ENCODE results near the gene RSL1D1.

Gene RSL1D1

DNA sequence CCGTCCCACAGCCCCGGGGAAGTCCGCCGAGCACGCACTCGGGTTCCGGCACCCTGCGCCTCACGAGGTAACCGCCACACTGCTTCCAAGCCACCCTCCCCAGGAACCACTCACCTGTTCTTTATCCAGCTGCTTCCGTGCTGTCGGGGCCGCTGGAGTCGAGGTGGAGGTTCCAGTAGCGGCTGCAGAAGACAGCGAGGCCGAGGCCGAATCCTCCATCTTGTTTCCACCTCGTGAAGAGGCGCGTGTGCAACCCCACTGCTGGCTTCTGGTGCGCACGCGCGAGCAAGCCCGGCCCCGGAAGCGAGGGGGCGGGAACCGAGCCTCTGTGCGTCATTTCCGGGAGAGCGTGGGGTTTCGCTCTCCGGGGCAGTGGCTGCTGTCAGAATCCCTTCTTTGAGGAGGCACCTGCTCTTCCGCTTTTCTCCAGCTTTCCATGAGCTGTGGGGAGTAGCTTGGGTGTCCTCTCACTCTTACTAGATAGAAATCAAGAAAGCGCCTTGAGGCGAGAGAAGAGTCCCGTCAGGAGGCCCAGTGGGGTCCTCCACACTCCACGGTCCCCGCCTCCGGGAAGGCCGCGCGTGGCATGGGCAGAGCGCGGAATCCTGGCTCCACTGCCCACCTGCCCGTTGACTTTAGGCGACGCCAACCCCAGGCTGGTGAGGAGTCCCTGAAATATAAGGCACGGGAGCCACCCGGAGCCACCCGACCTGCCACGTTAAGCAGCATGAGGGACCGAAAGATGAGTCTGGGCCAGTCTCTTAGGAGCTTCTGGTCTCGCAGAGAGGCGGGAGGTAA lies at the start of gene RSL1D1:
TSS of gene RSL1D1 (minus strand) at position 249 of the 798 bp plus-strand sequence. CDS start at position 219, 30 bp downstream.
- peak; percentile 91 to 93 for DNase-seq

GRCh38 chr16:11901091-11901490 lies 49.7 kb upstream of the RSL1D1 start:
- no peak for DNase-seq

- DNase-seq, result no peak
Measured at GRCh38 chr16:11896486-11897176, 45.3 kb upstream of the RSL1D1 start.

GRCh38 chr16:11893571-11893970 lies 42.2 kb upstream of the RSL1D1 start:
- no peak for DNase-seq

DNA sequence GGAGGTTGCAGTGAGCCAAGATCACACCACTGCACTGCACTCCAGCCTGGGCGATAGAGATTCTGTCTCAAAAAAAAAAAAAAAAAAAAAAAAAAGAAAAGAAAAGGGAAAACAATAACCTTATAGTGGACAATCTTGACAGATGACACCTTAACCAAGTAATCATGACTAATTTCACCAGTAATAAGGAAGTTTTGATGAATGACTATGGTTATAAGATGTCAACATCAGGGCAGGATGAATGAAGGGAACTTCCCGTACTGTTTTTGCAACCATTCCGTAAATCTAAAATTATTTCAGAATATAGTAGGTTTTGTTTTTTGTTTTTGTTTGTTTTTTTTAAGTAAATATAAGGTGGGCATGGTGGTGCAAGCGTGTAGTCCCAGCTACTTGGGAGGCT lies 41.4 kb upstream of the RSL1D1 start:
- DNase-seq, result no peak

- DNase-seq, result no peak
Measured at GRCh38 chr16:11890231-11890965, 39.1 kb upstream of the RSL1D1 start.

GRCh38 chr16:11886881-11887280 lies 35.5 kb upstream of the RSL1D1 start:
- no peak for DNase-seq

DNA sequence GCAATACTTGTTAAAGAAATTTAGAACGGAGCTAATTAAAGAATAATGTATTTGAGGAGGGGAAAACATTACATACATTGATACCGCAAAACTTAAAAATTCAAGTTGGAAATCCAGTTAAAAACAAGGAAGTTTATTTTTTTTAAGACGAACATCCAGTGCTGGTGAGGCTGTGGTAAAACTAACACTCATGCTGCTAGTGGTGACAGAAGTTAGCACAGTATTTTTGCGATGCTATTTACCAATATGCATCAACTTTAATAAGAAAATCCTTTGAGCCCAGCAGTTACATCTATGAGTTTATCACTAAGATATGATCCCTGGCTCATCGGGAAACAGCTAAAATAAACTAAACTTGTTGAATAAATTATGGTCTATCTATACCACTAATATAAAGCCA lies 32.7 kb upstream of the RSL1D1 start:
- no peak for DNase-seq

GRCh38 chr16:11880007-11880406 lies 28.7 kb upstream of the RSL1D1 start:
- no peak for DNase-seq

- DNase-seq, result no peak
Measured at GRCh38 chr16:11877374-11877773, 26.0 kb upstream of the RSL1D1 start.

DNA sequence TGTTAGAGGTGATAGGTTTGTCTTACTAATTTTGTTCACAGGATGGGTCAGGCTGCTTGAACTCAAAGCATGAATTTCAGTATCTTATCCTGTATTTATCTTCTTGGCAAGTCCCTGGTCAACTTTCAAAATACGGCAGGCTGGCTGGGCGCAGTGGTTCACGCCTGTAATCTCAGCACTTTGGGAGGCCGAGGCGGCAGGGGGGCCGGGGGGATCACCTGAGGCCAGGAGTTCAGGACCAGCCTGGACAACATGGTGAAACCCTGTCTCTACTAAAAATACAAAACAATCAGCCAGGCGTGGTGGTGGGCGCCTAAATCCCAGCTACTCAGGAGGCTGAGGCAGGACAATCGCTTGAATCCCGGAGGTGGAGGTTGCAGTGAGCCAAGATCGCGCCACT lies 25.0 kb upstream of the RSL1D1 start:
- DNase-seq, result no peak

DNA sequence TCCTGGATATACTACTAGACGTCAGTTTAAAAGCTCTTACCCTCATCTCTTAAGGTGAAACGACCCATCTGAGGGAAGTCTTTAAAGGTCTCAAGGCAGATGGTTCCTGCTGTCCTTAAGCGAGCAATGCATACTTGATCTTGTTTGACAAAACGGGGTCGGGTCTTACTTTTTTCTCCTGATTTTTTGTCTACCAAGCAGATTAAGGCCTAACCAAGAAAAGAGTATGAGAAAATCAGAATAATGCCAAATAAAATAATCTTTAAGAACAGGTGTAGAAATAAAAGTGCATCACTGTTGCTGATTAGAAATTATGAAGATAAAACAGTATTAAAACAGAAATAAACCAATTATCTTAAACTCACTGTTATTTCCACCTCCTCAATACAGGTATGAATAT lies 24.4 kb upstream of the RSL1D1 start:
- DNase-seq, result no peak

DNA sequence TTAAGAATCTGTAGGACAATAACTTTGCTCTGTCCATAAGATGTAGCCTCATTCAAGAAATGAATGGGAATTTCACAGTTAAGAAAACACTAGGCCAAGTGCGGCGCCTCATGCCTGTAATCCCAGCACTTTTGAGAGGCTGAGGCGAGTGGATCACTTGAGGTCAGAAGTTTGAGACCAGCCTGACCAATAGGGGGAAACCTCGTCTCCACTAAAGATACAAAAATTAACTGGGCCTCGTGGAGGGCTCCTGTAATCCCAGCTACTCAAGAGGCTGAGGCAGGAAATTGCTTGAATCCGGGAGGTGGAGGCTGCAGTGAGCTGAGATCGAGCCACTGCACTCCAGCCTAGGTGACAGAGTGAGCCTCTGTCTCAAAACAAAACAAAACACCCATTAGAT lies 19.9 kb upstream of the RSL1D1 start:
- DNase-seq, result no peak

- no peak for DNase-seq
Measured at GRCh38 chr16:11870399-11870798, 19.1 kb upstream of the RSL1D1 start.

DNA sequence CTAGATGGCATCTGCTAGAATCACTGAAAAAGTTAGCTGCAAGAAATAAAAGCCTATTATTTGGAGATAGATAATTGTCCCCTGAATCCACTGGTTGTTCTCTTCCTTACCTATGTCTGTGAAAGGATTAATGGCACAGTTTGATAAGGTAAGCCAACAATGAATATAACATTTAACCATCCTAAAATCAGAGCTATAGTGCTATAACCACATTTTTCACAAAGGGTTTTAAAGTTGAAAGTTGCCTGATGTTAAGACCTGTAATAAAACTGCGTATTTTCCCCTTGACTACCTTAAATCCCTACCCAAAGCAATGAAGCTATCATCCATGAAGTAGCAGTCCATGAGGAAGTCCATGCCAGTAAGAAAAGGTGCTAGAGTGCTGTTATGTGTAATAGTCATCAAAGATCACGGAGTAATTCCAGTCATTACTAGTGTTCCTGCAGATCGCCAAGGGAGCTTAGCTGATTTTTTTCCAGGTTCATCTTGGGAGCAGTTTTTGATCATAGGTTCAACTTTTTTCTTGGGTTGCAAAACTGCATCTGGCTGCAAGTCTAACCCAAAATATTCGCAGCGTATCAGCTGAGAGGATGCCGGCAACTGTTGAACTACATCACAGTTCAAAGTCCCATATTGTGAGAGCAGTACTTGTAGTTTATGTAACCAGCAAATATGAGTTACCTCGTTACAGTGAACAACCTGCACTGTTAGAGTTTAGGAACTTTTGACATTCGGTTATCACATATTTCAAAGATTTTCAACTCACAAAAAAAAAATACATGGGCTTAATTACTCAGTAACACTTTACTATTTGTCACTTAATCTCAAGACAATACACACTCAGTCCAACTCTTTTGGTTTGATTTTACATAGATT lies 18.2 kb upstream of the RSL1D1 start:
- no peak for DNase-seq

DNA sequence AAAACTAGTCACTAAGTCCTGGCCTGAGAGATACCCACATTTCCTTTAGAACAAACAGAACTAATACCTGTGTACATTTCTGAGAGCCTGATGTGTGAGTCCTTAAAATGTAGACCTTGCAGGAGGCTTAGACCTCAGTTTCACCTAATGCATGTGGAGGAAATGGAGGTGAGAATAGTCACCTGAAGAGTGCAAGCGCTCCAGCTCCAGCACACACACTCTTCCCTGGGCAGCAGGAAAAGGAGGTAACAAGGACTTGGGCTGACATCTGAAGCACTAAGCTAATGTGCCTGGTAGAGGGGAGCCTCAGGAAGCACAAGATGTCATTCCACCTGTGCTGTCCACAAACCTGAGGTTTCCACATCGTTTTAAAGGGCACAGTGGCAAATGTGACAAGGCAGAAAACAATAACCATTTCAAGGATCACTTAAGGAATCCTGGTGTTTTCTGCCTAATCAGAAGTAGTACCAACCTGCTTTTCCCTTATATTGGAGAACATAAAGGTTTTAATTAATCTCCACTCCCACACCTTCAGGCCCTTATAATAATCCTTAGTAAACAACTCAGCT lies 17.2 kb upstream of the RSL1D1 start:
- DNase-seq, result no peak

DNA sequence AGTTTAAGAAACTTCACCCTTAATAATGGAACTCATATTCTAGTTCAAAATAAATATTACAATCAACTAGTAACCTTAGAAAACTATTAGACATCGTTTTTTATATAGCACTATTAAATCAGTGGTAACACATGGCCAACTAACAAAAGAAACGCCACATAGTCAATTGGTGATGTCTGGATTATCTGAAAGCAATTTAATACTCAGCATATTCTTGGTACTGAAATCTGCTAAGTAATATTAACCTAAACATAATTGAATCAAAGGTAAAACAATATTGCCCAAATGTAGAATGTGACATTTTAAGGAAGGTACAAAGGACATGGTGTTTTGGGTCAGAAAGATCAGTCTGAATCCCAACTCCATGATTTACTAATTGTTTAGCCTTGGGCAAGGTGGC lies 11.1 kb upstream of the RSL1D1 start:
- DNase-seq, result no peak

DNA sequence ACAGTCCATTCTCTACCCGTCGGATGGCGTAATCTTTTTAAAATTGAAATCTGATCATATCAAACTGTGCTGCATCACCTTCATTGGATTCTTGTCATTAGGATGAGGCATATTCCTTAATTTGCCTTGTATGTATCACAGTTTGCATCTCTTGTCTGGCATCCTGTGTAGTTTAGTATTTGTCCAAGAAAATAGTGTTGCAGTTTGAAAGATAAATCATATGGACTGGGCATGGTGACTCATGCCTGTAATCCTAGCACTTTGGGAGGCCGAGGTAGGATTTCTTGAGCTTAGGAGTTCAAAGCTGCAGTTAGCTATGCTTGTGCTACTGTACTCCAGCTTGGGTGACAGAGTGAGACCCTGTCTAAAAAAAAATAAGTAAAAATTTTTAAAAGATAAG lies 5.8 kb upstream of the RSL1D1 start:
- no peak for DNase-seq

GRCh38 chr16:11852092-11852809 lies 909 bp upstream of the RSL1D1 start:
- DNase-seq, result peak in 1 of 2 experiments; percentile 54

DNA sequence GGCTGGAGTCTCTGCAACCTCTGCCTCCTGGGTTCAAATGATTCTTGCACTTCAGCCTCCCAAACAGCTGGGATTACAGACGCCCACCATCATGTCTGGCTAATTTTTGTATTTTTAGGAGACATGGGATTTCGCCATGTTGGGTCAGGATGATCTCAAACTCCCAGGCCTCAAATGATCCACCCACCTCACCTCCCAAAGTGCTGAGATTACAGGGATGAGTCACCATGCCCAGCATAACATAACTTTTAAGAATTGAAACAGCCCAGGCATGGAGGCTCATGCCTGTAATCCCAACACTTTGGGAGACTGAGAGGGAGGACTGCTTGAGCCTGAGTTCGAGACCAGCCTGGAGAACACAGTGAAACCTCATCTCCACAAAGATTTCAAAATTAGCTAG lies 2.5 kb downstream of the RSL1D1 start:
- no peak for DNase-seq

- DNase-seq, result no peak
Measured at GRCh38 chr16:11844499-11844898, 6.8 kb downstream of the RSL1D1 start.

DNA sequence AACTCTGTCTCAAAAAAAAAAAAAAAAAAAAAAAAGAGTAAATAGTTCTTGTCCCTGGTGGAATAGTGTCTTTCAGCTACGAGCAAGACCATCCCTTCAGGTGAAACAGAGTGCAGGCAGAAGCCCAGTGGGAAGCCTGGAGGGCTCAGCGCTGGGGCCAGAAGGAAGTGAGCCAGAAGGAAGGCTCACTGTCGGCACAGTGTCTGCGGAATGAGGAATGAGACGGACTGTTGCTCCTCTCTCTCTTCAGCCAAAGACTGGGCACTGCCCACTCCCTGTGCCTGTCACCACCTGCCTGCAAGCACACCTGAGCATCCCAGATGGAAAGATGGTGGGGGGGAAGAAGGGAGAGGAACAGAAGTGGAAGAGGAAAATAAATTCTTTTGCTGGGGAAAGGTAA lies 7.5 kb downstream of the RSL1D1 start:
- no peak for DNase-seq
